SU-DHL-6 (cell line): Measurements from ENCODE around the gene QPCTL.
A peak's percentile ranks its signal among the peaks of the same experiment; 100 is the strongest.

Experiments
- H2AFZ ChIP-seq: fragments of 200-600 bp; sonication (generic); 2 replicates; pipeline ENCODE4 v1.6.1; 2014; ENCODE audit warnings: low read depth, mild to moderate bottlenecking, moderate library complexity, mixed read lengths, antibody characterized with exemption, low read length; ENCODE audit not compliant: severe bottlenecking
- H3F3A ChIP-seq: fragments of 200-600 bp; shearing (Covaris generic); 2 replicates; pipeline ENCODE4 v1.6.0; 2016; ENCODE audit warnings: antibody characterized with exemption, mild to moderate bottlenecking; ENCODE audit not compliant: insufficient read depth
- H3K27ac ChIP-seq: fragments of 200-600 bp; sonication (generic); 2 replicates; pipeline ENCODE4 v1.5.1; 2016; ENCODE audit warnings: low read depth, mild to moderate bottlenecking, low read length, moderate library complexity, mixed read lengths
- H3K27me3 ChIP-seq: fragments of 200-600 bp; sonication (generic), shearing (Covaris generic); 2 replicates; pipeline ENCODE4 v1.6.0; 2014; ENCODE audit warnings: mild to moderate bottlenecking, low read length
- H3K36me3 ChIP-seq: fragments of 200-600 bp; sonication (generic); 2 replicates; pipeline ENCODE4 v1.6.1; 2014; ENCODE audit warnings: mild to moderate bottlenecking, low read length, mixed read lengths
- H3K4me2 ChIP-seq: fragments of 300-600, 200-600 bp; shearing (Covaris generic), sonication (generic); 2 replicates; pipeline ENCODE4 v1.6.0; 2014; ENCODE audit warnings: low read length, low read depth, mild to moderate bottlenecking; ENCODE audit not compliant: poor library complexity, severe bottlenecking
- H3K4me3 ChIP-seq: fragments of 200-600 bp; sonication (generic); 2 replicates; pipeline ENCODE4 v1.5.1; 2014; ENCODE audit warnings: antibody characterized with exemption, low read length, mild to moderate bottlenecking, mixed read lengths; ENCODE audit not compliant: insufficient read depth, poor library complexity, severe bottlenecking
- H3K79me2 ChIP-seq: fragments of 200-600 bp; sonication (generic); 2 replicates; pipeline ENCODE4 v1.6.1; 2014; ENCODE audit warnings: mild to moderate bottlenecking, low read length, moderate library complexity; ENCODE audit not compliant: insufficient read depth
- H3K9ac ChIP-seq: fragments of 200-600 bp; sonication (generic); 2 replicates; pipeline ENCODE4 v1.7.0; 2014; ENCODE audit warnings: mild to moderate bottlenecking, low read length
- H3K9me2 ChIP-seq: fragments of 200-600 bp; sonication (generic); replicated peaks from 2 replicates; pipeline ENCODE4 v1.6.1; 2014; ENCODE audit warnings: low read length; ENCODE audit not compliant: insufficient read depth
- H3K9me3 ChIP-seq: fragments of 200-600 bp; sonication (generic); 2 replicates; pipeline ENCODE4 v1.6.1; 2014; ENCODE audit warnings: low read length, mixed read lengths; ENCODE audit not compliant: insufficient read depth
- H4K20me1 ChIP-seq: fragments of 200-600 bp; sonication (generic); 2 replicates; pipeline ENCODE4 v1.6.1; 2014; ENCODE audit warnings: low read depth, mild to moderate bottlenecking, antibody characterized with exemption, low read length, moderate library complexity, mixed read lengths
- CTCF ChIP-seq: fragments of 200-600 bp; sonication (generic); IDR thresholded peaks from one replicate; pipeline ENCODE4 v1.5.1; 2017; ENCODE audit warnings: antibody characterized with exemption, mild to moderate bottlenecking, low read length, moderate library complexity; ENCODE audit not compliant: insufficient read depth, poor library complexity, severe bottlenecking
- EZH2phosphoT487 ChIP-seq: fragments of 200-600 bp; sonication (generic), shearing (Covaris generic); conservative IDR thresholded peaks from 2 replicates; pipeline ENCODE4 v1.6.1; 2018; ENCODE audit warnings: mild to moderate bottlenecking, antibody characterized with exemption, low read length, moderate library complexity, mixed read lengths

QPCTL gene

GRCh38 chr19:45664575-45664974, 27.9 kb upstream of the QPCTL start:
- Histone ChIP-seq H3K36me3 (no peaks in the 10 kb centered on the region), H4K20me1 (no peaks in the 10 kb centered on the region), H3K9ac (no peak overlapping the region), H3K4me3 (no peak overlapping the region), H3K9me3 (no peaks in the 10 kb centered on the region), H3K27me3 (no peaks in the 10 kb centered on the region), H3K27ac (no peak overlapping the region), H3K4me2 (no peak overlapping the region), H3K79me2 (no peaks in the 10 kb centered on the region), H3K9me2 (no peaks in the 10 kb centered on the region), H2AFZ (no peak overlapping the region), H3F3A (0 out of 2 replicates have a peak, but pooled peaks cover 5% of the 10 kb centered on the region)
- TF ChIP-seq EZH2phosphoT487, result no peak
- TF ChIP-seq CTCF, result no peak

- Histone ChIP-seq H3F3A (0 out of 2 replicates have a peak, but pooled peaks cover 5% of the 10 kb centered on the region), H3K4me2 (peak within 1 kb of the TSS; percentile 88), H2AFZ (peak within 1 kb of the TSS; percentile 71), H3K9ac (peak within 1 kb of the TSS; percentile 73), H3K9me3 (no peaks in the 10 kb centered on the region), H3K9me2 (no peaks in the 10 kb centered on the region), H4K20me1 (no peaks in the 10 kb centered on the region), H3K27ac (peak within 1 kb of the TSS; percentile 34), H3K36me3 (no peaks in the 10 kb centered on the region), H3K79me2 (no peaks in the 10 kb centered on the region), H3K27me3 (no peaks in the 10 kb centered on the region), H3K4me3 (peak within 1 kb of the TSS; percentile 74)
- TF ChIP-seq EZH2phosphoT487, result no peak
- no peak for TF ChIP-seq CTCF
Measured at GRCh38 chr19:45667620-45668341, 24.7 kb upstream of the QPCTL start, which contains the start of gene GIPR. TSS of gene GIPR (plus strand) at chr19:45668221. CDS start at chr19:45669521, 1,300 bp downstream.

GRCh38 chr19:45668342-45668871, 24.1 kb upstream of the QPCTL start:
- H3K79me2 ChIP-seq, result no peaks in the 10 kb centered on the region
- peak overlapping the region; percentile 73 for H3K9ac ChIP-seq
- no peaks in the 10 kb centered on the region for H3K9me2 ChIP-seq
- 0 out of 2 replicates have a peak, but pooled peaks cover 5% of the 10 kb centered on the region for H3F3A ChIP-seq
- no peaks in the 10 kb centered on the region for H3K27me3 ChIP-seq
- H3K36me3 ChIP-seq, result no peaks in the 10 kb centered on the region
- H3K9me3 ChIP-seq, result no peaks in the 10 kb centered on the region
- TF ChIP-seq CTCF (no peak), EZH2phosphoT487 (no peak)
- H3K4me3 ChIP-seq, result peak overlapping the region; percentile 74
- peak overlapping the region; percentile 32 for H3K27ac ChIP-seq
- H4K20me1 ChIP-seq, result no peaks in the 10 kb centered on the region
- H2AFZ ChIP-seq, result peak overlapping the region; percentile 71
- H3K4me2 ChIP-seq, result peak overlapping the region; percentile 88
